Kidney glomerular epithelial cell (primary cell): ENCODE results near the gene MRM2.
"Not testable (repeated sequence)": the region's sequence is repeated elsewhere in the genome, so short reads cannot be mapped to it uniquely, and the experiment has no call there.

Source experiments
- DNase-seq: peaks from one replicate; lab custom pipeline; 2025; lab: John Stamatoyannopoulos, UW

Gene MRM2

GRCh38 chr7:2241580-2242540, at the start of gene MRM2, which contains the start of gene NUDT1:
Gene MRM2, minus strand, starts transcription at chr7:2242205. Its CDS starts 36 bp downstream, at chr7:2242169.
Gene NUDT1, plus strand, starts transcription at chr7:2242226. Its CDS starts 2,349 bp downstream, at chr7:2244575.
- peak; percentile 72 for DNase-seq

- no peak for DNase-seq
These were observed 48.9 kb upstream of the MRM2 start for GRCh38 chr7:2290877-2291276.

GRCh38 chr7:2289621-2290020, 47.6 kb upstream of the MRM2 start:
- DNase-seq: no peak

- no peak for DNase-seq
These were observed 47.1 kb upstream of the MRM2 start for GRCh38 chr7:2289111-2289586.

- DNase-seq: no peak
These were observed 46.5 kb upstream of the MRM2 start for GRCh38 chr7:2288503-2288902.

- no peak for DNase-seq
These were observed 45.7 kb upstream of the MRM2 start for GRCh38 chr7:2287745-2288144.

- DNase-seq: no peak
These were observed 41.1 kb upstream of the MRM2 start for GRCh38 chr7:2283074-2283473.

- peak; percentile 40 for DNase-seq
These were observed 40.3 kb upstream of the MRM2 start for GRCh38 chr7:2282185-2282751.

- no peak for DNase-seq
These were observed 39.5 kb upstream of the MRM2 start for GRCh38 chr7:2281541-2281940.

- no peak for DNase-seq
These were observed 38.4 kb upstream of the MRM2 start for GRCh38 chr7:2280424-2280823.

- DNase-seq: no peak
These were observed 37.9 kb upstream of the MRM2 start for GRCh38 chr7:2279896-2280295.

- no peak for DNase-seq
These were observed 36.0 kb upstream of the MRM2 start for GRCh38 chr7:2278026-2278425.

GRCh38 chr7:2276107-2276506, 34.1 kb upstream of the MRM2 start:
- no peak for DNase-seq

GRCh38 chr7:2275101-2275500, 33.1 kb upstream of the MRM2 start:
- no peak for DNase-seq

GRCh38 chr7:2274666-2275065, 32.7 kb upstream of the MRM2 start:
- no peak for DNase-seq

GRCh38 chr7:2273866-2274265, 31.9 kb upstream of the MRM2 start:
- no peak for DNase-seq

- DNase-seq: no peak
These were observed 30.0 kb upstream of the MRM2 start for GRCh38 chr7:2272031-2272430.

- DNase-seq: no peak
These were observed 29.4 kb upstream of the MRM2 start for GRCh38 chr7:2271273-2272026.

GRCh38 chr7:2270495-2270894, 28.5 kb upstream of the MRM2 start:
- DNase-seq: no peak

GRCh38 chr7:2269991-2270460, 28.0 kb upstream of the MRM2 start:
- DNase-seq: no peak

GRCh38 chr7:2269089-2269990, 27.3 kb upstream of the MRM2 start:
- DNase-seq: not testable (repeated sequence)
